PC-3 (cell line): ENCODE data around the gene GADD45B. TPM values are rescaled to one million over a fixed set of nuclear protein-coding genes. Genes with fewer than 3 reads are reported as not detected.

Source experiments
- ATAC-seq: fragments of 200-7000 bp; cut with Tn5 transposase; 2 replicates; pipeline ENCODE4 v1.9.1; 2020; ENCODE audit warnings: mild to moderate bottlenecking, moderate library complexity
- BruUV-seq: library from RNA; stranded (reverse); fragments of 400-500 nt; replicated peaks from 2 replicates; lab custom pipeline; 2021; lab: Mats Ljungman, UMichigan
- CTCF ChIA-PET: fragments of 300-600 bp; sonication (Branson Sonifier 250); formaldehyde crosslinking; loops from one replicate; lab custom pipeline; 2022; ENCODE audit warnings: antibody characterized with exemption; lab: Charles Lee
- POLR2A ChIA-PET: fragments of 300-600 bp; sonication (Branson Sonifier 250); formaldehyde crosslinking; loops from one replicate; lab custom pipeline; 2022; ENCODE audit warnings: antibody characterized with exemption; ENCODE audit not compliant: unreplicated experiment; lab: Charles Lee
- DNase-seq: peaks from one replicate; pipeline ENCODE4 v3.0.0-alpha.2; 2015
- H2AFZ ChIP-seq: fragments of 300-600 bp; sonication (generic); 2 replicates; pipeline ENCODE4 v1.6.0; 2016; ENCODE audit warnings: antibody characterized with exemption, low read length
- H3F3A ChIP-seq: fragments of 300-600 bp; sonication (generic); one replicate; pipeline ENCODE4 v1.6.0; 2017; ENCODE audit warnings: antibody characterized with exemption, low read length, control low read depth, mild to moderate bottlenecking; ENCODE audit not compliant: unreplicated experiment
- H3K27ac ChIP-seq: fragments of 300-600 bp; sonication (generic); 2 replicates; pipeline ENCODE4 v1.5.1; 2016; ENCODE audit warnings: mild to moderate bottlenecking, low read length
- H3K27me3 ChIP-seq: fragments of 300-600 bp; sonication (generic); 2 replicates; pipeline ENCODE4 v1.6.1; 2016; ENCODE audit warnings: low read length, mixed read lengths
- H3K36me3 ChIP-seq: fragments of 300-600 bp; sonication (generic); 2 replicates; pipeline ENCODE4 v1.6.1; 2016; ENCODE audit warnings: low read depth, mixed run types, low read length, mixed read lengths
- H3K4me1 ChIP-seq: fragments of 300-600 bp; sonication (generic); 2 replicates; pipeline ENCODE4 v1.5.1; 2016; ENCODE audit warnings: low read length; ENCODE audit not compliant: insufficient read depth
- H3K4me2 ChIP-seq: fragments of 300-600 bp; sonication (generic); 2 replicates; pipeline ENCODE4 v1.6.0; 2016; ENCODE audit warnings: low read length
- H3K4me3 ChIP-seq: fragments of 300-600 bp; sonication (generic); 2 replicates; pipeline ENCODE4 v1.5.1; 2016; ENCODE audit warnings: mild to moderate bottlenecking, low read length, mixed read lengths
- H3K79me2 ChIP-seq: fragments of 300-600 bp; sonication (generic); 2 replicates; pipeline ENCODE4 v1.6.1; 2017; ENCODE audit warnings: low read length, mixed read lengths
- H3K9ac ChIP-seq: fragments of 300-600 bp; sonication (generic); 2 replicates; pipeline ENCODE4 v1.6.0; 2016; ENCODE audit warnings: mild to moderate bottlenecking, low read length
- H3K9me2 ChIP-seq: fragments of 300-600 bp; sonication (generic); replicated peaks from 2 replicates; pipeline ENCODE4 v1.6.1; 2016; ENCODE audit warnings: mixed run types, low read length, mixed read lengths
- H3K9me3 ChIP-seq: fragments of 300-600 bp; sonication (generic); 2 replicates; pipeline ENCODE4 v1.6.1; 2016; ENCODE audit warnings: low read length, mixed read lengths
- H4K20me1 ChIP-seq: fragments of 300-600 bp; sonication (generic); 2 replicates; pipeline ENCODE4 v1.6.1; 2016; ENCODE audit warnings: low read length, mixed read lengths
- EZH2 ChIP-seq: fragments of 300-600 bp; sonication (generic); IDR thresholded peaks from one replicate; pipeline ENCODE4 v1.6.1; 2017; ENCODE audit warnings: antibody characterized with exemption, mild to moderate bottlenecking, low read length; ENCODE audit not compliant: unreplicated experiment
- EZH2phosphoT487 ChIP-seq: fragments of 300-600 bp; sonication (generic); IDR thresholded peaks from 2 replicates; pipeline ENCODE4 v1.6.1; 2018; ENCODE audit warnings: mild to moderate bottlenecking, antibody characterized with exemption, low read length, borderline replicate concordance
- intact Hi-C: fragments of 100-400 bp; cut with micrococcal nuclease; formaldehyde crosslinking; loops from 2 replicates; pipeline ENCODE4 v1.9.0; 2023
- total RNA-seq: library from RNA; depleted of rRNA; stranded (reverse); fragments of >200 nt; gene quantifications from 2 replicates; pipeline ENCODE4 v1.2.3, GENCODE V29; 2014
- TF ChIP-seq, protein P1 (sequence below): fragments of 300-600 bp; sonication (generic); conservative IDR thresholded peaks from 2 replicates; pipeline ENCODE4 v1.5.1; 2017; ENCODE audit warnings: antibody characterized with exemption, low read depth, mild to moderate bottlenecking, low read length

GADD45B gene
- total RNA-seq, 1 experiment from 2014 or later: 137 TPM

DNA sequence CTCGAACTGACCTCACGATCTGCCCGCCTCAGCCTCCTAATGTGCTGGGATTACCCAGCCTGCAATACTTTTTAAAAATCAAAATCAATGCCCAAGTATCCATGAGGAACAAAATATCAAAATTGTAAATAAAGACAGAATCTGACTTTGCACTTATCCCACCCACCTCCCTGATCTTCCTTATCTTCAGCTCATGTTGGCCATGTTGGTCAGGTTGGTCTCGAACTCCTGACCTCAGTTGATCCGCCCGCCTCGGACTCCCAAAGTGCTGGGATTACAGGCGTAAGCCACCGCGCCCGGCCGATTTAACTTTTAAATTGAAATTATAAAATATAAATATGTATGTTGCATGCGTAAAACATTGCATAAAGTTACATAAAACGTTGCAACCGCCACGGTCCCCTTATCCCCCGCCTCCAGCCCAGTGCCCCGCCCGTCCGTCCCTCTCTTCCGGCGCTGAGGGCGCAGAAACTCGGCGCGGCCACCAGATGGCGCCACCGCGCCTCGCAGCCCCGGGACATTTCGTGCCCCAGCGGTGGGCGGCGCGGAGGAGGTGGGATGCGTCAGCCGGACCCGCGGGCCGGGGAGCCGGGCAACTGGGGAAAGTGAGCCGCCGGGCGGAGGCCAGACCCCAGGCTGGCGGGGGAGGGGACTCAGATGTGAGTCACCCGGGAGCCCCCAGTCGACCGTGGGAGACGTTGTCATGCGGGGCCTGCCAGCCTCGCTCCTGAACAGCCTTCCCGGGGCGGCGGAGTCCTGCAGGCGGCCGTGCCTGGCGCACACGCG, 1.5 kb upstream of the GADD45B start:
- Histone ChIP-seq H3K36me3 (peaks cover 14% of the 10 kb centered on the region), H3F3A (no peaks in the 10 kb centered on the region), H3K4me1 (peaks cover 9% of the 10 kb centered on the region), H3K9ac (peak overlapping the region; percentile 48), H3K27me3 (no peaks in the 10 kb centered on the region), H2AFZ (peak overlapping the region; percentile 46; the same call in 1 of the 2 replicates), H3K9me3 (no peaks in the 10 kb centered on the region), H4K20me1 (peaks cover 17% of the 10 kb centered on the region), H3K4me3 (peak overlapping the region; percentile 100), H3K27ac (peak overlapping the region; percentile 60), H3K79me2 (peaks cover 38% of the 10 kb centered on the region), H3K4me2 (peak overlapping the region; percentile 89), H3K9me2 (no peaks in the 10 kb centered on the region)
- ATAC-seq (peak; percentile 18), DNase-seq (peak; percentile 86)
- POLR2A ChIA-PET: no interaction called here
- TF ChIP-seq, protein P1, sequence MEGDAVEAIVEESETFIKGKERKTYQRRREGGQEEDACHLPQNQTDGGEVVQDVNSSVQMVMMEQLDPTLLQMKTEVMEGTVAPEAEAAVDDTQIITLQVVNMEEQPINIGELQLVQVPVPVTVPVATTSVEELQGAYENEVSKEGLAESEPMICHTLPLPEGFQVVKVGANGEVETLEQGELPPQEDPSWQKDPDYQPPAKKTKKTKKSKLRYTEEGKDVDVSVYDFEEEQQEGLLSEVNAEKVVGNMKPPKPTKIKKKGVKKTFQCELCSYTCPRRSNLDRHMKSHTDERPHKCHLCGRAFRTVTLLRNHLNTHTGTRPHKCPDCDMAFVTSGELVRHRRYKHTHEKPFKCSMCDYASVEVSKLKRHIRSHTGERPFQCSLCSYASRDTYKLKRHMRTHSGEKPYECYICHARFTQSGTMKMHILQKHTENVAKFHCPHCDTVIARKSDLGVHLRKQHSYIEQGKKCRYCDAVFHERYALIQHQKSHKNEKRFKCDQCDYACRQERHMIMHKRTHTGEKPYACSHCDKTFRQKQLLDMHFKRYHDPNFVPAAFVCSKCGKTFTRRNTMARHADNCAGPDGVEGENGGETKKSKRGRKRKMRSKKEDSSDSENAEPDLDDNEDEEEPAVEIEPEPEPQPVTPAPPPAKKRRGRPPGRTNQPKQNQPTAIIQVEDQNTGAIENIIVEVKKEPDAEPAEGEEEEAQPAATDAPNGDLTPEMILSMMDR: peak; percentile 76
- TF ChIP-seq EZH2: no peak
- CTCF ChIA-PET: interaction anchor here (0.6 to 1.5 kb wide), 3 partner anchors 104 to 145 kb away, joined by 3 to 6 read pairs (median 3); no protein-coding TSS in a partner anchor
- intact Hi-C loops: loop anchor here (1.0 kb wide), 1 partner anchor 137 kb away; no protein-coding TSS in a partner anchor
- BruUV-seq: no TSS peak

DNA sequence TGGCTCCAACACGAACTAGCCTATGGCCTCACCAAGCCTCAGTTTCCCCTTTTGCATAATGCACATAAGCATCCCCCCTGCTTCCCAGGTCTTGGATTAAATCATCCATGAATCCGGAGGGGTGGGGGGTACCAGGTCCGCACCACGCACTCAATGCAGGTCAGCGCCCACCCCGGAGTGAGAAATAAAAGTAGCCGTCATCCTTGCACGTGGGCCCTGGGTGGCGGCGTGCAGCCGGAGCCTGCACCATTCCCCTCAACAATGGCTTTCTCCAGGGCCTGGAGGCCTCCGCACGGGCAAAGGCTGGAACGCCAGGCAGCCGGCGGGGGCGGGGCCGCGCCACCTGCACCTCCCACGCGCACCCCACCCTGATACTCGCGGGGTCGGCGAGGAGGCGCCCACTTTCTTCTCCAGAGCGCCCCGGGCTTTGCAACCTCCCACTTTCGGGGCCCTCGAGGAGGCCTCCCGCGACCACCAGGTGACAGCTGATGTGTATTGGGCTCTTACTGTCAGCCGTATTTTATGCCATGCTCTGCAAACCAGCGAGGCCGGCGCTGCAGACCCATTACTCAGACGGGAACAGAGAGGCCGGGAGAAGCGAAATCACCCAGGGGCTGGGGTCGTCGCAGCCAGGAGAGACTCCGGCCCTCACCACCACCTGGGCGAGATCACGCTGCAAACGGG, 767 bp upstream of the GADD45B start:
- peaks cover 38% of the 10 kb centered on the region for H3K79me2 ChIP-seq
- H3K9me3 ChIP-seq: no peaks in the 10 kb centered on the region
- peaks cover 17% of the 10 kb centered on the region for H4K20me1 ChIP-seq
- no peaks in the 10 kb centered on the region for H3F3A ChIP-seq
- peak overlapping the region; percentile 89 for H3K4me2 ChIP-seq
- ATAC-seq (peak; percentile 36), DNase-seq (peak; percentile 58)
- peak overlapping the region; percentile 48 for H3K9ac ChIP-seq
- no TSS peak for BruUV-seq
- H3K4me1 ChIP-seq: peaks cover 5% of the 10 kb centered on the region; the same call in 1 of the 2 replicates
- peak overlapping the region; percentile 100 for H3K4me3 ChIP-seq
- TF ChIP-seq EZH2phosphoT487: peak; percentile 60; the same call in 1 of the 2 replicates
- TF ChIP-seq, protein P1: no peak
- no peak for TF ChIP-seq EZH2
- intact Hi-C loops: loop anchor here (1.0 kb wide), 1 partner anchor 136 kb away; no protein-coding TSS in a partner anchor
- H3K9me2 ChIP-seq: no peaks in the 10 kb centered on the region
- H3K27me3 ChIP-seq: no peaks in the 10 kb centered on the region
- peaks cover 14% of the 10 kb centered on the region for H3K36me3 ChIP-seq
- H3K27ac ChIP-seq: peak overlapping the region; percentile 60
- ChIA-PET CTCF (interaction anchor here (0.6 to 1.9 kb wide), 4 partner anchors 16 to 144 kb away, joined by 3 to 6 read pairs (median 6); no protein-coding TSS in a partner anchor), POLR2A (interaction anchor here (0.6 to 1.8 kb wide), 10 partner anchors 16 to 136 kb away, joined by 3 to 20 read pairs (median 6); no protein-coding TSS in a partner anchor)
- peak overlapping the region; percentile 60 for H2AFZ ChIP-seq
